Raji (cell line): ENCODE results near the gene USF1.

Experiments
- POLR2A ChIP-seq: IDR thresholded peaks from 2 replicates; pipeline ENCODE4 v1.6.1; 2011; ENCODE audit warnings: low read depth, low read length, control low read depth; ENCODE audit not compliant: insufficient read depth

The USF1 gene

GRCh38 chr1:161008869-161009510, 36.8 kb downstream of the USF1 start:
- TF ChIP-seq POLR2A, result no peak

- no peak for TF ChIP-seq POLR2A
These were observed 38.4 kb downstream of the USF1 start for GRCh38 chr1:161007369-161007768.

- TF ChIP-seq POLR2A, result no peak
These were observed 39.2 kb downstream of the USF1 start for GRCh38 chr1:161006563-161006962.

DNA sequence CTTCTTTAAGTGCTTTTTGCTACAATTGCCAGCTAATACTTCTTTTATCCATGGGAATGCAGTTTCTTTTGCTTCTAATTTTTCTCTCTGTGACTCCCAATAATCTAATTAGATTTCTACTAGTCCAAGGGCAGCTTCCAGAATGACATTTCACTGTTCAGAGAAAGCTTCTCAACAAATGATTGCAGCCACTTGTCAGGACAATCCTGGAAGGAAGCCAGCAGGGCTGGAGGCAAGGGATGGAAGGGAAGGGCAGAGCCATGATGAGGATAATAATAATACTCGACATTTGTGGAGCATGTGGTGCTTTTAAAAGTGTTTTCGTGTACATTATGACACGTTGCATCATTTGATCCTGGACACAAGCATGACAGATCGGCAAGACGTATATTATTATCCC, 44.3 kb downstream of the USF1 start:
- TF ChIP-seq POLR2A, result no peak

- TF ChIP-seq POLR2A, result no peak
These were observed 44.9 kb downstream of the USF1 start for GRCh38 chr1:161000736-161001480.

GRCh38 chr1:160999376-160999775, 46.4 kb downstream of the USF1 start:
- TF ChIP-seq POLR2A, result no peak

GRCh38 chr1:160997323-160998038, 48.3 kb downstream of the USF1 start:
- TF ChIP-seq POLR2A, result no peak

DNA sequence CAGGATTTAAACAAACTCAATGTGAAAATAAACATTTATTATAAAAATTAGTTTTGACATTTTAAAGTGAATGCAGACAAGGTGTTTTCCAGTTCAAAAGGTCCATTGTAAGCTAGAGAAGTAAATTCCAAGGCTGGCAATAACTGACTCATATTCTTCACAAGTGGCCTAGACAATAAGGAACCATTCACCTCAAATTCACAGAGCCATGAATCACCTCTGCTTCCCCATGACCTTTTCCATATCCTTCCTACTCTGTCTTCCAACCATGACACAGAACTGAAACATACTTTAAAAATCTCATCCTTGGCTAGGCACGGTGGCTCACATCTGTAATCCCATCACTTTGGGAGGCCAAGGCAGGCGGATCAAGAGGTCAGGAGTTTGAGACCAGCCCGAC, 49.6 kb downstream of the USF1 start:
- no peak for TF ChIP-seq POLR2A

DNA sequence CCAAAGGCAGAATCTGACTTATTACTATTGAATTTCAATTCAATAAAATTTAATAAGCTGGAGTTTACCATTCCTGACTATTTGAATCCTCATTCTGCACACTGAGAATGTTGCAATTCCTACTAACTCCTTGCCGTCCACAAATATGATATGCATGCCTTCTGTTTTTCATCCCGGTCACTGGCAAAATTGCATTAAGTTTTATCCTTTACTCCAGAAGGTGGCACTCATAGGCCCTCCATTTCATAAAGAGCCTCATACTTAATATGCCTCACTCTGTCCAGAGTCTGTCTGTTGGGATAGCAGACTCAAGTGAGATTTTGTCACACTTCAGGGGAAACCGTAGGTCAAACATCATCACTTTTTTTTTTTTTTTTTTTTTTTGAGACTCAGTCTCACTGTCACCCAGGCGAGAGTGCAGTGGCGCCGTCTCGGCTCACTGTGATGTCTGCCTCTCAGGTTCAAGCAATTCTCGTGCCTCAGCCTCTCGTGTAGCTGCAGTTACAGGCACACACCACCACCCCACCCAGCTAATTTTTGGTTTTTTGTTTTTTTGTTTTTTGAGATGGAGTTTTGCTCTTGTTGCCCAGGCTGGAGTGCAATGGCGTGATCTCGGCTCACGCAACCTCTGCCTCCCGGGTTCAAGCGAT, 52.1 kb downstream of the USF1 start:
- TF ChIP-seq POLR2A, result no peak
